ENCODE results near the gene SPHK1.
"Not testable (repeated sequence)": the region's sequence is repeated elsewhere in the genome, so short reads cannot be mapped to it uniquely, and the experiment has no call there.

Gene SPHK1, protein sequence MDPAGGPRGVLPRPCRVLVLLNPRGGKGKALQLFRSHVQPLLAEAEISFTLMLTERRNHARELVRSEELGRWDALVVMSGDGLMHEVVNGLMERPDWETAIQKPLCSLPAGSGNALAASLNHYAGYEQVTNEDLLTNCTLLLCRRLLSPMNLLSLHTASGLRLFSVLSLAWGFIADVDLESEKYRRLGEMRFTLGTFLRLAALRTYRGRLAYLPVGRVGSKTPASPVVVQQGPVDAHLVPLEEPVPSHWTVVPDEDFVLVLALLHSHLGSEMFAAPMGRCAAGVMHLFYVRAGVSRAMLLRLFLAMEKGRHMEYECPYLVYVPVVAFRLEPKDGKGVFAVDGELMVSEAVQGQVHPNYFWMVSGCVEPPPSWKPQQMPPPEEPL

DNA sequence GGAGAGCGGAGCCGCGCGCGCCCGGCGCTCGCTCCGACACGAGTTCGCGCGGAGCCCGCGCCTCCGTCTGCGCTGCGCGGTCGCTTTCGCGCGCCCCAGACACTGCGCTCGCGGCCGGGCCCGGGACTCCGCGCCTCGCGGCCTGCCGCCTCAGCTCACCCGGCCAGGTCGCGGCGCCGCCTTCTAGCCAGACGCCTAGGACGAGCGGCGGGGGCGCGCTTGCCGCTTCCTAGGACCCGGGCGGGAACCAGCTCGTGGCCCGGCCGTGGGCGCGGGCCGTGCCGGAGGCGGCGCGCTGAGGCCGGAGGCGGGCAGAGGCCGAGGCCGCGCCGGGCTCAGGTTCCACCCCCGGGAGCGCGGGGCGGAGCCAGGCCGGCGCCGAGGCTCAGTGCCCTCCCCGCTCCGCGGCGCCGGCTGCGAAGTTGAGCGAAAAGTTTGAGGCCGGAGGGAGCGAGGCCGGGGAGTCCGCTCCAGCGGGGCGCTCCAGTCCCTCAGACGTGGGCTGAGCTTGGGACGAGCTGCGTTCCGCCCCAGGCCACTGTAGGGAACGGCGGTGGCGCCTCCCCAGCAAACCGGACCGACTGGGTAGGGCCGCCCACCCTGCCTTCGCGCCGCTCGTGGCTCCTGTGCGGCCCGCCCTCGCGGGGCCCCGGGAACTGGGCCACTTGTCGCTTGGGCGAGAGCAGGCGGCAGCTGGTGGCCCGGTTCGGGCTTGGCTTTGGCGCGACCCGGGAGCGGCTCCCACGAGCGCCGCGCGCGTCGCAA lies at the start of gene SPHK1:
SPHK1 (plus strand) TSS at position 388 of the 765 bp plus-strand sequence. CDS start 1,036 bp downstream, outside the sequence.
- DNase-seq = peak; percentile 86

- DNase-seq = no peak
These were observed 48.6 kb upstream of the SPHK1 start for GRCh38 chr17:76335716-76336381.

GRCh38 chr17:76336756-76337412 lies 47.5 kb upstream of the SPHK1 start:
- no peak for DNase-seq

DNA sequence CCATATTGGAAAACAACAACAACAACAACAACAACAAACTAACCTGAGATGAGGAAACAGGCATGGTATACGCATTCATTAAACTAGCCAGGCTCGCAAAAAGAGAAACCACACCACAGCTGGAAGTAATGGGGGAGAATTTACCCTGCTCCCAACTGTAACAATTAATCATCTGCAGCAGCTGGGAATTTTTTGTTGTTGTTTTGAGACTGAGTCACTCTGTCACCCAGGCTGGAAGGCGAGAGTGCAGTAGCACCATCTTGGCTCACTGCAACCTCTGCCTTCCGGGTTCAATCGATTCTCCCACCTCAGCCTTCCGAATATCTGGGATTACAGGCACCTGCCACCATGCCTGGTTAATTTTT lies 47.0 kb upstream of the SPHK1 start:
- DNase-seq = no peak

DNA sequence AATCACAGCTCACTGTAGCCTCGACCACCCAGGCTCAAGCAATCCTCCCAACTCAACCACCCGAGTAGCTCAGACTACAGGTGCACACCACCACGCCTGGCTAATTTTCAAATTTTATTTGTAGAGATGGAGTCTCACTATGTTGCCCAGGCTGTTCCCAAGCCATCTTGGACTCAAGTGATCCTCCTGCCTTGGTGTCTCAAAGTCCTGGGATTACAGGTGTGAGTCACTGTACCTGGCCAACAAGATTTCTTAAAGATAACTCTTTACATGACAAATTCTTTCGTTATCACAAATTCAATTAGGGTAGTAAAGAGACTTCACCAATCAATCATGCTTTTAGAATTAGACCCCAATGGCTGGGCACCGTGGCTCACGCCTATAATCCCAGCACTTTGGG lies 43.1 kb upstream of the SPHK1 start:
- no peak for DNase-seq

DNA sequence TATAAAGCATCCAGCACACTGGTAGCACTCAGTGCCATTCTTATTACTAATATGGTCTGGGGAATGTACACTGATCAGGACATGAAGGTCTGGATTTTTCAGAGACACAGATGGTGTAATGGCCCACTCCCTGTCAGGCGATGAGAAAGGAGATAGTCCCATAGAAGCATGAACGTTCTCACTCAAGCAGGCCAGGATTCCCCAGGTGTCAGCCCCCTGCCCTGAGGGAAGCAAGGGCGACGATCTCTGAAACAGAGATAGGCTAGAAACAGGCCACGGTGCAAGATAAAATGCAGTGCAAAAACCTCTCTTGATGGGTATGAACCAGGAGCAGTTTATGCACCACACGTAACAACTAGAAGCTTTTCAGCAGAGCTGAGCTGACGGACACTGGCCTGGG lies 41.3 kb upstream of the SPHK1 start:
- no peak for DNase-seq

- no peak for DNase-seq
These were observed 38.9 kb upstream of the SPHK1 start for GRCh38 chr17:76345377-76345974.

- not testable (repeated sequence) for DNase-seq
These were observed 37.5 kb upstream of the SPHK1 start for GRCh38 chr17:76346936-76347335.

- DNase-seq = no peak
These were observed 33.9 kb upstream of the SPHK1 start for GRCh38 chr17:76350463-76350862.

DNA sequence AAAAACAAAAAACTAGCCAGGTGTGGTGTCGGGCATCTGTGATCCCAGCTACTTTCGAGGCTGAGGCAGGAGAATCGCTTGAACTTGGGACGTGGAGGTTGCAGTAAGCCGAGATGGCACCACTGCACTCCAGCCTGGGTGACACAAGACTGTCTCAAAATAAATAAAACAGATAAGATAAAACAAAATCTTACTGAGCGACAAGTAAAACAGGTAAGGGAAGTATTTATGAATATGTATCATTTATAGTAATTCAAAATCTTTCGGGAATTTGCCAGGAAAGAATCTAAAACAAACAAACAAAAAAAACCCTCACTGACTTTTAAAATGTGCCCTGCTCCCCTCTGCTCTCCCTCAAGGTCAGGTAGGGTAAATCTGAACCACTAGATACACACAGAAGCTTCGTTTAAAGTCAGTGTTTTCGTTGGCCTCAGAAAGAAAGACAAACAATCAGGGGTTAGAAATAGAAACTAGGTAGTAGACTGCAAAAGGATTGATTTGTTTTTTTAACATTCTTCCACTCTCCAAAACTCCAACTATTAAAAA lies 32.8 kb upstream of the SPHK1 start:
- DNase-seq = no peak

DNA sequence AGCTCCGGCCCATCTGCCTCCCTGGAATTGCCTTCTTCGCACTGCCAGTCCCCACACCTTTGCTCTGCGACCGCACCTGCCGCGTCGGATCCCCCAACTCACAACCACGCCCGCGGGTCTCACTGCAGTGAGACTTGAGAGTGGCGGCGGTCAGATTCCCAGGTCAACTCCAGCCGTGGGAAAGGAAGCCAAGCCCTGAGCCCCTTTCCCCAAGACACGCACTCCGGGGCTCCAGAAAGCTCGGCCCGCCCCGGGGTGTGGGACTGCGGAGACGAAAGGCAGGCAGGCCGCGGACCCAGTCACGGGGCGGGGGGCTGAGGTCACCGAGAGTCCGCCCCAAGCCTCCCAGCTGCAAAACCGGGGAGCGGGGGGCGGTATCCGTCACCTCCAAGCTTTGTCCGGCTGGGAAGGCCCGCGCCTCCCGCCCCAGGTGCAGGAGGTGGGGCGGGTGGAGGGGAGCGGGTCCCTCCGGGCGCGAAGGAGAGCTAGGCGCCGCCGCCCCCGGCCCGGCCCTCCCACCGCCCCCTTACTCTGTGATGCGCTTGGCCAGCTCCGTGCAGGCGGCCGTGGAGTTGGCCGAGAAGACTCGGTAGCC lies 31.3 kb upstream of the SPHK1 start:
- peak; percentile 53 for DNase-seq

DNA sequence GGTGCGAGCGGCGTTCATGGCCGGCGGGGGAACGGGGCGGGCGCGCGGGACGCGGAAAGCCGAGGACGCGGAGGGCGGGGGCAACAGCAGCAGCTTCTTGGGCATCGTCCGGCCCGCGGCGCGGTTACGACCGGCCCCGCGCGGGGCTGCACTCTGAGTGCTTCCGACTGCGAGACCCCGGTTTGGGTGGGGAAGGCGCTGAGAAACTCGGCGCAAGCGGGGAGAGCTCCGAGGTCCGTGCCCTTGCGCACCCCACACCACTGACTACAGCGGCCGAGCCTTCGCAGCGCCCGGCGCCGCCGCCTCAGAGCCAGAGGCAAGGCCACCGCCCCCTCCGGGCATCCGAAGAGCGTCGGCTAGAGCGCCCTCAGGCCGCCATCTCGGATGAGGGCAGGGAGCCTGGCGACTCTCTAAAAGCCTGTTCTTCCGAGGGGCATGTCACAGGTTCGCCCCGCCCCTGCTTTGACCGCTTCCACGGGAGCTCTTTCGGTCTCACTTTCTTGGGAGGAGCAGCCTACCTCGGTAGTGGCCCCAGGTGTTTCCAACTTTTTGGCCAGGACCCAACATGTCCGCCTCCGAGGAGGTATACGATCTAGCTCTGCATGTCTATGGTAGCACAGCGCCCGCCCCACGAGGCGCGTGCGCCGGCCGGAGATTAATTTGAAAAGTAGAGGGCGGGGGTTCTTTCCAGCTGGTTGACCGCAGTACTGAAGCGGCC lies 30.7 kb upstream of the SPHK1 start, which contains the start of gene PRPSAP1:
PRPSAP1 (minus strand) TSS at position 318 of the 718 bp plus-strand sequence; CDS start at position 105, 213 bp downstream.
- peak; percentile 95 for DNase-seq

- no peak for DNase-seq
These were observed 30.1 kb upstream of the SPHK1 start for GRCh38 chr17:76354317-76354729.

DNA sequence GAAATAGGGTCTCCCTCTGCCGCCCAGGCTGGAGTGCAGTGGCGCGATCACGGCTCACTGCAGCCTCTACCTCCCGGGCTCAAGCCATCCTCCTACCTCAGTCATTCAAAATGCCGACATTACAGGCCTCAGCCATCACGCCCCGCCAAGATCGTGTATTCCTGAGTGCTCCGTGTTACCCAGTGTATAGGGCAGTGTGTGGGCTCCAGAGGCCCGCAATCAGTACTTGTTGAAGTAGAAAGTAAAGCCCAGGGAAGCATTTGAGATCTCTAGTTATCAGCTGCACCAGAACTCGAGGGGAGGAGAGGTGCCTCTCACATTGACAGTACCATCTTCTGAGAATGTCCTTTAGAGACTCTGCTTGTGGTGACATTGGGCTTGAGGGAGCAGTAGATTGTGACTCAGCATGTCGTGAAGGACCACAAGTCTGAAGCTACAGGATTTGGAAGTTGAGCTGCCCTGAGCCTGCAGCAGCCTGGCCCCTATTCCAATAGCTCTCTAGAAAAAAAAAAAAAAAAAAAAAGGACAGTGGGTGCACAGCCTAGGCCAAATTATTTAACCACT lies 29.6 kb upstream of the SPHK1 start:
- peak; percentile 98 for DNase-seq

DNA sequence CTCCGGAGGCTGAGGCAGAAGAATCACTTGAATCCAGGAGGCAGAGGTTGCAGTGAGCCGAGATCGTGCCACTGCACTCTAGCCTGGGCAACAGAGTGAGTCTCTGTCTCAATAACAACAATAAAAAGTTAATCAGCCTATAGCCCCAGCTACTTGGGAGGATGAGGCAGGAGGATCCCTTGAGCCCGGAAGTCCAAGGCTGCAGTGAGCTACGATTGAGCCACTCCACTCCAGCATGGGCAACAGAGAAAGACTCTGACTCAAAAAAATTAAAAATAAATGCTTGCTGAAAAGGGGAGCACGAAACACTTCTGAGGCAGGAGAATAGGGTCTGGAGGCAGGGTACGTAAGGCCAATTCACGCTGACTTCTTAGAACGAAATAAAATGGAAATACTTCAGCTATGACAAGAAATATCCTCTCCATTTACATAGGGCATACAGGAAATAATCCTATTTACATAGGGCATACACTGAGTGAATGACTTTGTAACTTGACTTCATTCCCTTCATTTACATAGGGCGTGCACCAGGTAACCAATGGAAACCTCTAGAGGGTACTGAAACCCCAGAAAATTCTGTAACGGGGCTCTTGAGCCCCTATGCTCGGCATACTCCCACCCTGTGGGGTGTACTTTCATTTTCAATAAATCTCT lies 27.5 kb upstream of the SPHK1 start:
- DNase-seq = no peak

- no peak for DNase-seq
These were observed 26.7 kb upstream of the SPHK1 start for GRCh38 chr17:76357597-76358158.

- DNase-seq = no peak
These were observed 25.0 kb upstream of the SPHK1 start for GRCh38 chr17:76359375-76359774.

- not testable (repeated sequence) for DNase-seq
These were observed 24.6 kb upstream of the SPHK1 start for GRCh38 chr17:76359776-76360175.

DNA sequence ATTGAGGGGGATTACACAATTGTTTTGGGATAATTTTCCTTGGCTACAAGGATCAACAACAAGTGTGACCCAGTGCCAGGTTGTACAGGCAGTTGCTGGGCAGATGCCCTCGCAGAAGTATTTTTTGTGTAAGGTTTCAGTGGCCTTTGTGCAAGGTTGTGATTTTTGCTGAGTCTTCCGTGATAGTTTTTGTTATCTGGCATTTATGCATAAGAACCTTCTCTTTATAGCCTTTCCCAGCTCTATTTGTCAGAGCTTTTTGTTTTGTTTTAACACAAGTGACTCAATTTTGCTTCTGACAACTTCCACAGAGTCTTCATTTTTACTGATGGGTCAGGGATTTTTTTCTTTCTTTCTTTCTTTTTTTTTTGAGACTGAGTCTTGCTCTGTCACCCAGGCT lies 23.9 kb upstream of the SPHK1 start:
- DNase-seq = no peak
